K562 (cell line): ENCODE results near the gene SNX25. TPM values are rescaled to one million over a fixed set of nuclear protein-coding genes. Genes with fewer than 3 reads are reported as not detected.

Source experiments
- ATAC-seq: fragments of 200-7000 bp; cut with Tn5 transposase; 3 replicates; pipeline ENCODE4 v1.9.1; 2020; ENCODE audit warnings: moderate library complexity
- BruUV-seq: library from RNA; stranded (reverse); fragments of 400-500 nt; replicated peaks from 2 replicates; lab custom pipeline; 2021; lab: Mats Ljungman, UMichigan
- CTCF ChIA-PET: fragments of 300-600 bp; formaldehyde crosslinking; extraction: SDS; loops from one replicate; lab custom pipeline; 2021; ENCODE audit warnings: low intra/inter-chr PET ratio; lab: Yijun Ruan, JAX
- POLR2A ChIA-PET: fragments of 300-600, 350-650 bp; sonication (Branson Sonifier 250); formaldehyde crosslinking; extraction: SDS; loops from one replicate; lab custom pipeline; 2021; ENCODE audit warnings: antibody characterized with exemption, inconsistent platforms; lab: Yijun Ruan, JAX
- DNase-seq, 4 experiments: peaks; one replicate each; pipeline versions ENCODE4 v3.0.0 to v3.0.0-alpha.2; 2011 to 2018; ENCODE audit warnings: low spot score in 3 of 4, mixed read lengths in 3 of 4; ENCODE audit errors: extremely low read depth in 1 of 4
- FAIRE-seq: peaks from 2 replicates; lab custom pipeline; 2011; peaks lifted over from hg19 to GRCh38; lab: Jason Lieb, UNC
- H2AFZ ChIP-seq: 2 replicates; pipeline ENCODE4 v1.6.0; 2011; ENCODE audit warnings: low read depth, low read length, control low read depth, inconsistent platforms
- H3K27ac ChIP-seq: fragments of 200-600 bp; 3 replicates; pipeline ENCODE4 v1.8.0; 2011; ENCODE audit warnings: low read depth, mild to moderate bottlenecking, control low read depth, inconsistent platforms, low read length, moderate library complexity, mixed read lengths; ENCODE audit errors: extremely low read depth
- H3K27me3 ChIP-seq, 2 experiments: fragments of 300-600 bp in 1 of 2; 2 replicates in 1 of 2; 3 replicates in 1 of 2; pipeline versions ENCODE4 v1.6.0 to v1.8.0; 2011; ENCODE audit warnings: inconsistent platforms in 2 of 2, low read length in 2 of 2, mild to moderate bottlenecking in 1 of 2, mixed read lengths in 1 of 2, moderate library complexity in 1 of 2; ENCODE audit not compliant: control insufficient read depth in 2 of 2, insufficient read depth in 2 of 2
- H3K36me3 ChIP-seq: fragments of 300-600 bp; 3 replicates; pipeline ENCODE4 v1.8.0; 2011; ENCODE audit warnings: mild to moderate bottlenecking, low read length, inconsistent platforms; ENCODE audit not compliant: control insufficient read depth, insufficient read depth
- H3K4me1 ChIP-seq, 2 experiments: fragments of 200-600 bp in 1 of 2; replicated peaks in 1 of 2; 2 replicates in 1 of 2; 3 replicates in 1 of 2; pipeline versions ENCODE4 v1.5.1 to v1.8.0; 2011; ENCODE audit warnings: inconsistent platforms in 2 of 2, low read length in 2 of 2, mild to moderate bottlenecking in 1 of 2, mixed read lengths in 1 of 2, moderate library complexity in 1 of 2; ENCODE audit not compliant: control insufficient read depth in 2 of 2, insufficient read depth in 2 of 2
- H3K4me2 ChIP-seq: 2 replicates; pipeline ENCODE4 v1.6.1; 2011; ENCODE audit warnings: low read length, control low read depth, inconsistent platforms, mixed read lengths; ENCODE audit not compliant: insufficient read depth
- H3K4me3 ChIP-seq: fragments of 200-600 bp; sonication (generic), shearing (Covaris generic); 2 replicates; pipeline ENCODE4 v1.5.1; 2016; ENCODE audit warnings: control low read depth, inconsistent platforms
- H3K79me2 ChIP-seq: fragments of 200-600 bp; 3 replicates; pipeline ENCODE4 v1.8.0; 2011; ENCODE audit warnings: low read length, inconsistent platforms; ENCODE audit not compliant: control insufficient read depth, insufficient read depth
- H3K9ac ChIP-seq, 2 experiments: 2 replicates each; pipeline versions ENCODE4 v1.6.0 to v1.6.1; 2011; ENCODE audit warnings: low read depth in 2 of 2, low read length in 2 of 2, control low read depth in 1 of 2, inconsistent platforms in 1 of 2, mild to moderate bottlenecking in 1 of 2, mixed read lengths in 1 of 2; ENCODE audit not compliant: insufficient read depth in 1 of 2
- H3K9me1 ChIP-seq: one replicate; pipeline ENCODE4 v1.6.0; 2011; ENCODE audit warnings: inconsistent platforms, mild to moderate bottlenecking, low read length, moderate library complexity; ENCODE audit not compliant: control insufficient read depth, insufficient read depth
- H3K9me3 ChIP-seq: replicated peaks from 2 replicates; pipeline ENCODE4 v1.5.1; 2011; ENCODE audit warnings: low read depth, low read length, inconsistent platforms; ENCODE audit not compliant: control insufficient read depth, insufficient read depth
- H4K20me1 ChIP-seq: replicated peaks from 2 replicates; pipeline ENCODE4 v1.6.1; 2011; ENCODE audit warnings: low read length, inconsistent platforms, mixed read lengths; ENCODE audit not compliant: control insufficient read depth, insufficient read depth
- BACH1 ChIP-seq: fragments of 200-800 bp; sonication (Bioruptor generic); IDR thresholded peaks from 2 replicates; pipeline ENCODE4 v1.6.1; 2016; ENCODE audit warnings: missing genetic modification characterization, missing compliant biosample characterization
- CEBPG ChIP-seq, 3 experiments: fragments of 200-800 bp in 1 of 3; sonication (Bioruptor generic) in 1 of 3; sonication (generic) in 1 of 3; formaldehyde crosslinking in 1 of 3; IDR thresholded peaks in 2 of 3; conservative IDR thresholded peaks in 1 of 3; 2 replicates each; pipeline versions ENCODE4 v1.6.1 to v1.8.0; 2016 to 2022; ENCODE audit warnings: missing compliant biosample characterization in 2 of 3, missing genetic modification characterization in 2 of 3, mild to moderate bottlenecking in 1 of 3, missing genetic modification reagents in 1 of 3
- E2F8 ChIP-seq: fragments of 450-650 bp; IDR thresholded peaks from 2 replicates; pipeline ENCODE4 v1.7.1; 2018; ENCODE audit warnings: mild to moderate bottlenecking, low read depth; ENCODE audit not compliant: partially characterized antibody
- FOSL1 ChIP-seq: fragments of 200-800 bp; sonication (Bioruptor generic); conservative IDR thresholded peaks from 2 replicates; pipeline ENCODE4 v1.6.1; 2016; ENCODE audit warnings: missing genetic modification characterization, missing compliant biosample characterization
- KHSRP ChIP-seq: fragments of 450-650 bp; IDR thresholded peaks from 2 replicates; pipeline ENCODE4 v1.6.1; 2017
- SLC30A9 ChIP-seq: fragments of 250-450 bp; sonication (Bioruptor Pico); IDR thresholded peaks from 2 replicates; pipeline ENCODE4 v1.8.0; 2022; ENCODE audit warnings: mild to moderate bottlenecking, moderate library complexity
- ZBTB7A ChIP-seq: IDR thresholded peaks from 2 replicates; pipeline ENCODE4 v1.6.1; 2011; ENCODE audit warnings: low read depth, mild to moderate bottlenecking, low read length, moderate library complexity, borderline replicate concordance; ENCODE audit not compliant: control insufficient read depth
- WGBS: fragments of 100-300 bp; shearing (Covaris generic); methylation state at CpG from one replicate; pipeline ENCODE4 v1.1.6; 2016; ENCODE audit warnings: low coverage, mixed read lengths; ENCODE audit not compliant: insufficient coverage; ENCODE audit errors: missing lambda C conversion rate; 5-methylcytosine and 5-hydroxymethylcytosine counted together
- in situ Hi-C: fragments of 300-500 bp; cut with MboI; formaldehyde crosslinking; loops from 4 replicates; pipeline ENCODE4 v1.15.0; 2018; ENCODE audit warnings: inconsistent platforms, mixed read lengths
- intact Hi-C: fragments of 100-400 bp; cut with micrococcal nuclease; formaldehyde crosslinking; loops from 2 replicates; pipeline ENCODE4 v1.14.2; 2022
- polyA plus RNA-seq, 8 experiments: library from polyadenylated mRNA; depleted of rRNA in 4 of 8; stranded (reverse) in 5 of 8; unstranded in 3 of 8; fragments of >200 nt; fragmentation: Nextera tagmentation in 2 of 8; fragmentation: Illumina TruSeq in 1 of 8; extraction: Ambion mirVana in 2 of 8; extraction: Trizol in 1 of 8; gene quantifications; 2 replicates each; pipeline versions ENCODE4 v1.2.1 to v1.2.3, GENCODE V29; 2011 to 2014; ENCODE audit warnings: inconsistent platforms in 1 of 8, missing spikeins in 1 of 8
- total RNA-seq, 7 experiments: library from RNA; depleted of rRNA in 6 of 7; stranded (reverse); fragments of >200 nt in 6 of 7; fragmentation: Illumina TruSeq in 2 of 7; extraction: Trizol in 2 of 7; gene quantifications; 2 replicates each; pipeline versions ENCODE4 v1.2.1 to v1.2.3, GENCODE V29; 2011 to 2021; ENCODE audit warnings: low replicate concordance in 1 of 7

SNX25 gene
- total and polyA plus RNA-seq, 9 of the 15 experiments (the other 6 are each of a cell fraction or from before 2014, with no cell fraction given): 2.5 to 23.4 (median 13.3) TPM

- TF ChIP-seq E2F8 (no peak), FOSL1 (tag) (peak; percentile 70), SLC30A9 (CRISPR knock-in tag) (no peak), KHSRP (no peak), ZBTB7A (no peak)
These were observed 74.3 kb downstream of the SNX25 start (continued) for GRCh38 chr4:185283723-185284122.

GRCh38 chr4:185285632-185286393 lies 76.4 kb downstream of the SNX25 start:
- Histone ChIP-seq H3K36me3 (peaks cover 2% of the 10 kb centered on the region; the same call in 1 of the 3 replicates), H3K79me2 (no peaks in the 10 kb centered on the region), H3K27ac (no peak overlapping the region), H3K27me3 (no peaks in the 10 kb centered on the region), H2AFZ (no peak overlapping the region), H3K4me3 (no peak overlapping the region), H3K4me1 (peaks cover 0 to 2% of the 10 kb centered on the region in 2 experiments; a peak in 2 of 5 replicates), H3K9me3 (no peaks in the 10 kb centered on the region), H4K20me1 (0 out of 2 replicates have a peak, but pooled peaks cover 3% of the 10 kb centered on the region), H3K4me2 (no peak overlapping the region), H3K9me1 (no peaks in the 10 kb centered on the region), H3K9ac (no peak overlapping the region)
- TF ChIP-seq CEBPG (CRISPR knock-in tag; IDR thresholded peaks at IDR 0.05): no peak
- TF ChIP-seq CEBPG (tag; conservative IDR thresholded peaks at IDR 0.05 in 1 of 2, IDR thresholded peaks at IDR 0.05 in 1 of 2): no peak
- no peak for TF ChIP-seq BACH1 (tag)
- 87% methylated on average over 6 of the region's 6 CpGs for WGBS
- in situ Hi-C loops (no loop called here), intact Hi-C loops (no loop called here)
- DNase-seq (no peak), ATAC-seq (no peak), FAIRE-seq (no peak)
- CTCF ChIA-PET: no interaction called here
- no TSS peak for BruUV-seq
- POLR2A ChIA-PET: interaction anchor here (1.5 kb wide), 1 partner anchor 8 kb away, joined by 3 read pairs; no protein-coding TSS in a partner anchor
